OCI-LY1 (cell line): ENCODE measurements around the gene C6orf62.
A peak's percentile ranks its signal among the peaks of the same experiment; 100 is the strongest.

Experiments used
- H2AFZ ChIP-seq: fragments of 200-600 bp; sonication (generic), shearing (Covaris generic); 2 replicates; pipeline ENCODE4 v1.6.0; 2014; ENCODE audit warnings: antibody characterized with exemption, mild to moderate bottlenecking, low read length
- H3F3A ChIP-seq: fragments of 200-600 bp; sonication (generic), shearing (Covaris generic); 2 replicates; pipeline ENCODE4 v1.6.0; 2014; ENCODE audit warnings: mild to moderate bottlenecking, antibody characterized with exemption, low read length, moderate library complexity; ENCODE audit not compliant: insufficient read depth
- H3K27ac ChIP-seq: fragments of 200-600 bp; sonication (generic); 2 replicates; pipeline ENCODE4 v1.5.1; 2014; ENCODE audit warnings: low read length, mixed run types, mild to moderate bottlenecking, low read depth; ENCODE audit not compliant: poor library complexity, severe bottlenecking
- H3K27me3 ChIP-seq: fragments of 200-600 bp; sonication (generic); 2 replicates; pipeline ENCODE4 v1.6.0; 2014; ENCODE audit warnings: antibody characterized with exemption, mild to moderate bottlenecking, low read length, moderate library complexity; ENCODE audit not compliant: insufficient read depth
- H3K36me3 ChIP-seq: fragments of 200-600 bp; sonication (generic); 2 replicates; pipeline ENCODE4 v1.6.1; 2014; ENCODE audit warnings: mild to moderate bottlenecking, antibody characterized with exemption, low read length, moderate library complexity, mixed read lengths; ENCODE audit not compliant: insufficient read depth
- H3K4me1 ChIP-seq: fragments of 200-600 bp; sonication (generic); 2 replicates; pipeline ENCODE4 v1.5.1; 2014; ENCODE audit warnings: mild to moderate bottlenecking, low read length, moderate library complexity; ENCODE audit not compliant: insufficient read depth, severe bottlenecking
- H3K4me2 ChIP-seq: fragments of 200-600 bp; sonication (generic), shearing (Covaris generic); 2 replicates; pipeline ENCODE4 v1.6.1; 2014; ENCODE audit warnings: low read length
- H3K4me3 ChIP-seq: fragments of 200-600 bp; sonication (generic); 2 replicates; pipeline ENCODE4 v1.5.1; 2014; ENCODE audit warnings: low read length, low read depth, mild to moderate bottlenecking, mixed read lengths; ENCODE audit not compliant: poor library complexity, severe bottlenecking
- H3K79me2 ChIP-seq: fragments of 200-600 bp; shearing (Covaris generic); 2 replicates; pipeline ENCODE4 v1.6.1; 2016; ENCODE audit warnings: mixed run types, low read length, mixed read lengths; ENCODE audit not compliant: insufficient read depth
- H3K9ac ChIP-seq: fragments of 200-600 bp; sonication (generic), shearing (Covaris generic); 2 replicates; pipeline ENCODE4 v1.6.1; 2014; ENCODE audit warnings: mild to moderate bottlenecking, low read length, mixed read lengths
- H3K9me2 ChIP-seq: fragments of 200-600 bp; sonication (generic), shearing (Covaris generic); 2 replicates; pipeline ENCODE4 v1.6.1; 2014; ENCODE audit warnings: low read depth, mild to moderate bottlenecking, low read length, mixed read lengths
- H3K9me3 ChIP-seq: fragments of 200-600 bp; shearing (Covaris generic); 2 replicates; pipeline ENCODE4 v1.6.1; 2014; ENCODE audit warnings: low read length, mixed read lengths
- H4K20me1 ChIP-seq: fragments of 200-600 bp; sonication (generic), shearing (Covaris generic); 2 replicates; pipeline ENCODE4 v1.6.0; 2016; ENCODE audit warnings: mild to moderate bottlenecking, low read length; ENCODE audit not compliant: insufficient read depth
- CTCF ChIP-seq: fragments of 200-600 bp; sonication (generic), shearing (Covaris generic); IDR thresholded peaks from 2 replicates; pipeline ENCODE4 v1.5.1; 2017; ENCODE audit warnings: mild to moderate bottlenecking, antibody characterized with exemption, low read length, moderate library complexity, mixed read lengths
- EZH2 ChIP-seq: fragments of 200-600 bp; sonication (generic), shearing (Covaris generic); IDR thresholded peaks from 2 replicates; pipeline ENCODE4 v1.8.0; 2017; ENCODE audit warnings: borderline replicate concordance, mixed run types, mild to moderate bottlenecking, antibody characterized with exemption, low read length, moderate library complexity, mixed read lengths

C6orf62 gene

GRCh38 chr6:24744911-24745310 lies 26.0 kb upstream of the C6orf62 start:
- Histone ChIP-seq H3K79me2 (no peaks in the 10 kb centered on the region), H3K9me2 (no peaks in the 10 kb centered on the region), H3F3A (no peaks in the 10 kb centered on the region), H3K27me3 (no peaks in the 10 kb centered on the region), H3K9me3 (no peaks in the 10 kb centered on the region), H3K9ac (no peak overlapping the region), H2AFZ (no peak overlapping the region), H3K27ac (no peak overlapping the region), H3K4me3 (no peak overlapping the region), H3K4me2 (no peak overlapping the region), H4K20me1 (no peaks in the 10 kb centered on the region), H3K36me3 (no peaks in the 10 kb centered on the region), H3K4me1 (peaks cover 8% of the 10 kb centered on the region)
- no peak for TF ChIP-seq EZH2
- no peak for TF ChIP-seq CTCF

- Histone ChIP-seq H3K36me3 (no peaks in the 10 kb centered on the region; the same call in 1 of the 2 replicates), H3K79me2 (no peaks in the 10 kb centered on the region), H3F3A (no peaks in the 10 kb centered on the region), H3K4me2 (no peak overlapping the region), H3K9me3 (no peaks in the 10 kb centered on the region), H3K27ac (peak overlapping the region; percentile 16), H3K4me3 (no peak overlapping the region), H4K20me1 (no peaks in the 10 kb centered on the region), H3K9me2 (no peaks in the 10 kb centered on the region), H3K9ac (no peak overlapping the region), H3K27me3 (no peaks in the 10 kb centered on the region), H3K4me1 (peaks cover 8% of the 10 kb centered on the region), H2AFZ (no peak overlapping the region)
- TF ChIP-seq EZH2: no peak
- TF ChIP-seq CTCF: no peak
Measured at GRCh38 chr6:24743944-24744335, 25.0 kb upstream of the C6orf62 start.

GRCh38 chr6:24743265-24743943 lies 24.4 kb upstream of the C6orf62 start:
- Histone ChIP-seq H3K4me2 (no peak overlapping the region), H3K4me1 (peaks cover 8% of the 10 kb centered on the region), H3K36me3 (no peaks in the 10 kb centered on the region; the same call in 1 of the 2 replicates), H3K27ac (peak overlapping the region; percentile 16), H3F3A (no peaks in the 10 kb centered on the region), H3K27me3 (no peaks in the 10 kb centered on the region), H3K9me2 (no peaks in the 10 kb centered on the region), H3K9ac (no peak overlapping the region), H3K4me3 (no peak overlapping the region), H2AFZ (peak overlapping the region; percentile 80; the same call in 1 of the 2 replicates), H3K9me3 (no peaks in the 10 kb centered on the region), H3K79me2 (no peaks in the 10 kb centered on the region), H4K20me1 (no peaks in the 10 kb centered on the region)
- TF ChIP-seq CTCF (no peak), EZH2 (no peak)
